Smooth muscle cell (in vitro differentiated cells): ENCODE data around the gene MEGF9. TPM values are rescaled to one million over a fixed set of nuclear protein-coding genes. Genes with fewer than 3 reads are reported as not detected.

Experiments
- DNase-seq: peaks from one replicate; lab custom pipeline; 2025; ENCODE audit not compliant: unreplicated experiment; lab: John Stamatoyannopoulos, UW
- H2AFZ ChIP-seq: fragments of 200-600 bp; sonication (generic); 2 replicates; pipeline ENCODE4 v1.6.0; 2016; ENCODE audit warnings: antibody characterized with exemption, low read depth, mild to moderate bottlenecking
- H3F3A ChIP-seq: fragments of 200-600 bp; sonication (generic); 2 replicates; pipeline ENCODE4 v1.6.0; 2017; ENCODE audit warnings: antibody characterized with exemption, low read depth
- H3K27ac ChIP-seq: fragments of 200-600 bp; sonication (generic); 2 replicates; pipeline ENCODE4 v1.5.1; 2016; ENCODE audit warnings: low read depth, mild to moderate bottlenecking
- H3K27me3 ChIP-seq: fragments of 200-600 bp; sonication (generic); 2 replicates; pipeline ENCODE4 v1.6.1; 2016; ENCODE audit warnings: low read depth, mild to moderate bottlenecking
- H3K36me3 ChIP-seq: fragments of 200-600 bp; sonication (generic); 2 replicates; pipeline ENCODE4 v1.5.1; 2016; ENCODE audit warnings: low read depth
- H3K4me1 ChIP-seq: fragments of 200-600 bp; sonication (generic); 2 replicates; pipeline ENCODE4 v1.5.1; 2016; ENCODE audit warnings: low read depth
- H3K4me2 ChIP-seq: fragments of 200-600 bp; sonication (generic); 2 replicates; pipeline ENCODE4 v1.6.0; 2016; ENCODE audit warnings: mild to moderate bottlenecking
- H3K4me3 ChIP-seq: fragments of 200-600 bp; sonication (generic); 2 replicates; pipeline ENCODE4 v1.5.1; 2016; ENCODE audit warnings: mild to moderate bottlenecking
- H3K79me2 ChIP-seq: fragments of 200-600 bp; sonication (generic); 2 replicates; pipeline ENCODE4 v1.6.0; 2016; ENCODE audit warnings: low read depth, mild to moderate bottlenecking
- H3K9ac ChIP-seq: fragments of 200-600 bp; sonication (generic); 2 replicates; pipeline ENCODE4 v1.6.0; 2016; ENCODE audit warnings: low read depth
- H3K9me3 ChIP-seq: fragments of 200-600 bp; sonication (generic); replicated peaks from 2 replicates; pipeline ENCODE4 v1.5.1; 2016; ENCODE audit warnings: low read depth
- H4K20me1 ChIP-seq: fragments of 200-600 bp; sonication (generic); 2 replicates; pipeline ENCODE4 v1.6.0; 2016; ENCODE audit warnings: low read depth
- CTCF ChIP-seq: fragments of 200-600 bp; sonication (generic); IDR thresholded peaks from 2 replicates; pipeline ENCODE4 v1.5.1; 2017; ENCODE audit warnings: borderline replicate concordance, mild to moderate bottlenecking, antibody characterized with exemption; ENCODE audit not compliant: insufficient read depth, poor library complexity, severe bottlenecking
- WGBS: methylation state at CpG from one replicate; pipeline ENCODE4 v1.1.7; 2016; ENCODE audit warnings: low lambda C conversion rate; 5-methylcytosine and 5-hydroxymethylcytosine counted together
- polyA plus RNA-seq: library from polyadenylated mRNA; unstranded; fragments of >200 nt; fragmentation: Nextera tagmentation; extraction: Ambion mirVana; gene quantifications from 2 replicates; pipeline ENCODE4 v1.2.1, GENCODE V29; 2016
- total RNA-seq: library from RNA; depleted of rRNA; stranded (reverse); fragments of >200 nt; gene quantifications from 2 replicates; pipeline ENCODE4 v1.2.3, GENCODE V29; 2014

MEGF9 gene
- total and polyA plus RNA-seq, 2 experiments from 2014 or later = 1.8 to 6.0 TPM

- Histone ChIP-seq H3K27me3 (peaks cover 65% of the 10 kb centered on the region), H2AFZ (no peak overlapping the region), H3K4me1 (peaks cover 7% of the 10 kb centered on the region), H3F3A (no peaks in the 10 kb centered on the region), H3K4me2 (no peak overlapping the region), H3K79me2 (no peaks in the 10 kb centered on the region), H4K20me1 (peaks cover 72% of the 10 kb centered on the region), H3K9me3 (no peaks in the 10 kb centered on the region), H3K4me3 (no peak overlapping the region), H3K27ac (no peak overlapping the region), H3K36me3 (no peaks in the 10 kb centered on the region), H3K9ac (no peak overlapping the region)
- 97% methylated on average over 4 of the region's 4 CpGs for WGBS
- DNase-seq = no peak
- no peak for TF ChIP-seq CTCF
Measured at GRCh38 chr9:120680579-120680978, 33.7 kb downstream of the MEGF9 start.

- no peak overlapping the region for H3K9ac ChIP-seq
Measured at GRCh38 chr9:120680161-120680560, 34.1 kb downstream of the MEGF9 start.

GRCh38 chr9:120677965-120678364, 36.3 kb downstream of the MEGF9 start:
- WGBS = 96% methylated on average over 1 of the region's 1 CpG

More at GRCh38 chr9:120680161-120680560, 34.1 kb downstream of the MEGF9 start:
- 95% methylated on average over 4 of the region's 4 CpGs for WGBS
- no peak for TF ChIP-seq CTCF
- peaks cover 65% of the 10 kb centered on the region for H3K27me3 ChIP-seq
- H2AFZ ChIP-seq = no peak overlapping the region
- H3F3A ChIP-seq = no peaks in the 10 kb centered on the region
- H4K20me1 ChIP-seq = peaks cover 68% of the 10 kb centered on the region
- no peak overlapping the region for H3K4me3 ChIP-seq
- no peaks in the 10 kb centered on the region for H3K9me3 ChIP-seq
- no peaks in the 10 kb centered on the region for H3K36me3 ChIP-seq
- H3K79me2 ChIP-seq = no peaks in the 10 kb centered on the region
- peaks cover 7% of the 10 kb centered on the region for H3K4me1 ChIP-seq
- no peak for DNase-seq
- H3K4me2 ChIP-seq = no peak overlapping the region
- H3K27ac ChIP-seq = no peak overlapping the region

More at GRCh38 chr9:120677965-120678364, 36.3 kb downstream of the MEGF9 start:
- Histone ChIP-seq H4K20me1 (peaks cover 60% of the 10 kb centered on the region), H2AFZ (no peak overlapping the region), H3K36me3 (no peaks in the 10 kb centered on the region), H3K4me3 (no peak overlapping the region), H3K27me3 (peaks cover 64% of the 10 kb centered on the region), H3K9ac (no peak overlapping the region), H3K9me3 (no peaks in the 10 kb centered on the region), H3K4me2 (no peak overlapping the region), H3K4me1 (no peaks in the 10 kb centered on the region), H3F3A (no peaks in the 10 kb centered on the region), H3K27ac (no peak overlapping the region), H3K79me2 (no peaks in the 10 kb centered on the region)
- TF ChIP-seq CTCF = no peak
- DNase-seq = no peak
